PC-3 (cell line): ENCODE measurements around the gene AFF3. TPM values are rescaled to one million over a fixed set of nuclear protein-coding genes. Genes with fewer than 3 reads are reported as not detected.

Source experiments
- ATAC-seq: fragments of 200-7000 bp; cut with Tn5 transposase; 2 replicates; pipeline ENCODE4 v1.9.1; 2020; ENCODE audit warnings: mild to moderate bottlenecking, moderate library complexity
- BruUV-seq: library from RNA; stranded (reverse); fragments of 400-500 nt; replicated peaks from 2 replicates; lab custom pipeline; 2021; lab: Mats Ljungman, UMichigan
- CTCF ChIA-PET: fragments of 300-600 bp; sonication (Branson Sonifier 250); formaldehyde crosslinking; loops from one replicate; lab custom pipeline; 2022; ENCODE audit warnings: antibody characterized with exemption; lab: Charles Lee
- POLR2A ChIA-PET: fragments of 300-600 bp; sonication (Branson Sonifier 250); formaldehyde crosslinking; loops from one replicate; lab custom pipeline; 2022; ENCODE audit warnings: antibody characterized with exemption; ENCODE audit not compliant: unreplicated experiment; lab: Charles Lee
- DNase-seq: peaks from one replicate; pipeline ENCODE4 v3.0.0-alpha.2; 2015
- H2AFZ ChIP-seq: fragments of 300-600 bp; sonication (generic); 2 replicates; pipeline ENCODE4 v1.6.0; 2016; ENCODE audit warnings: antibody characterized with exemption, low read length
- H3F3A ChIP-seq: fragments of 300-600 bp; sonication (generic); one replicate; pipeline ENCODE4 v1.6.0; 2017; ENCODE audit warnings: antibody characterized with exemption, low read length, control low read depth, mild to moderate bottlenecking; ENCODE audit not compliant: unreplicated experiment
- H3K27ac ChIP-seq: fragments of 300-600 bp; sonication (generic); 2 replicates; pipeline ENCODE4 v1.5.1; 2016; ENCODE audit warnings: mild to moderate bottlenecking, low read length
- H3K27me3 ChIP-seq: fragments of 300-600 bp; sonication (generic); 2 replicates; pipeline ENCODE4 v1.6.1; 2016; ENCODE audit warnings: low read length, mixed read lengths
- H3K36me3 ChIP-seq: fragments of 300-600 bp; sonication (generic); 2 replicates; pipeline ENCODE4 v1.6.1; 2016; ENCODE audit warnings: low read depth, mixed run types, low read length, mixed read lengths
- H3K4me1 ChIP-seq: fragments of 300-600 bp; sonication (generic); 2 replicates; pipeline ENCODE4 v1.5.1; 2016; ENCODE audit warnings: low read length; ENCODE audit not compliant: insufficient read depth
- H3K4me2 ChIP-seq: fragments of 300-600 bp; sonication (generic); 2 replicates; pipeline ENCODE4 v1.6.0; 2016; ENCODE audit warnings: low read length
- H3K4me3 ChIP-seq: fragments of 300-600 bp; sonication (generic); 2 replicates; pipeline ENCODE4 v1.5.1; 2016; ENCODE audit warnings: mild to moderate bottlenecking, low read length, mixed read lengths
- H3K79me2 ChIP-seq: fragments of 300-600 bp; sonication (generic); 2 replicates; pipeline ENCODE4 v1.6.1; 2017; ENCODE audit warnings: low read length, mixed read lengths
- H3K9ac ChIP-seq: fragments of 300-600 bp; sonication (generic); 2 replicates; pipeline ENCODE4 v1.6.0; 2016; ENCODE audit warnings: mild to moderate bottlenecking, low read length
- H3K9me2 ChIP-seq: fragments of 300-600 bp; sonication (generic); replicated peaks from 2 replicates; pipeline ENCODE4 v1.6.1; 2016; ENCODE audit warnings: mixed run types, low read length, mixed read lengths
- H3K9me3 ChIP-seq: fragments of 300-600 bp; sonication (generic); 2 replicates; pipeline ENCODE4 v1.6.1; 2016; ENCODE audit warnings: low read length, mixed read lengths
- H4K20me1 ChIP-seq: fragments of 300-600 bp; sonication (generic); 2 replicates; pipeline ENCODE4 v1.6.1; 2016; ENCODE audit warnings: low read length, mixed read lengths
- EZH2 ChIP-seq: fragments of 300-600 bp; sonication (generic); IDR thresholded peaks from one replicate; pipeline ENCODE4 v1.6.1; 2017; ENCODE audit warnings: antibody characterized with exemption, mild to moderate bottlenecking, low read length; ENCODE audit not compliant: unreplicated experiment
- EZH2phosphoT487 ChIP-seq: fragments of 300-600 bp; sonication (generic); IDR thresholded peaks from 2 replicates; pipeline ENCODE4 v1.6.1; 2018; ENCODE audit warnings: mild to moderate bottlenecking, antibody characterized with exemption, low read length, borderline replicate concordance
- intact Hi-C: fragments of 100-400 bp; cut with micrococcal nuclease; formaldehyde crosslinking; loops from 2 replicates; pipeline ENCODE4 v1.9.0; 2023
- total RNA-seq: library from RNA; depleted of rRNA; stranded (reverse); fragments of >200 nt; gene quantifications from 2 replicates; pipeline ENCODE4 v1.2.3, GENCODE V29; 2014
- TF ChIP-seq, protein P1 (sequence below): fragments of 300-600 bp; sonication (generic); conservative IDR thresholded peaks from 2 replicates; pipeline ENCODE4 v1.5.1; 2017; ENCODE audit warnings: antibody characterized with exemption, low read depth, mild to moderate bottlenecking, low read length

The AFF3 gene
- total RNA-seq, 1 experiment from 2014 or later = 0.04 TPM

DNA sequence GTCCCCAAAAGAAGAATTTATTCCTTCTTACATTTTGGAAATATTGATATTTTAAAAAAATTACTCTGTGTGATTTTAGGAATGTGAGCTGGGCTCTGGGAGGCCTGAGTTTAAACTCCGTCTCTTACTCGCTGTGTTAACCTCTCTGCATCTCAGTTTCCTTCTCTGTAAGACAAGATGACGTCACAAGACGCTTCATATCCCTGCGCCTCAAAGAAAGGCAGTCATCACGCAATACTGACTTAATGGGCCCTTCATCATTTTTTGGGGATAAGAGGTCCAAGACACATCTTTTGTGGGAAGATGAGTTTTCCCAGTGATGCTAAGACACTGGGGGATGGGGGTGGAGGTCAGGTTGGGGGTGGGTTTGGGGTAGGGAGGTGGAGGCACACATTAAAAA lies 320.4 kb downstream of the AFF3 start:
- no peak for ATAC-seq
- H3K27me3 ChIP-seq = no peaks in the 10 kb centered on the region
- TF ChIP-seq EZH2phosphoT487 (no peak), EZH2 (no peak)
- TF ChIP-seq, protein P1, sequence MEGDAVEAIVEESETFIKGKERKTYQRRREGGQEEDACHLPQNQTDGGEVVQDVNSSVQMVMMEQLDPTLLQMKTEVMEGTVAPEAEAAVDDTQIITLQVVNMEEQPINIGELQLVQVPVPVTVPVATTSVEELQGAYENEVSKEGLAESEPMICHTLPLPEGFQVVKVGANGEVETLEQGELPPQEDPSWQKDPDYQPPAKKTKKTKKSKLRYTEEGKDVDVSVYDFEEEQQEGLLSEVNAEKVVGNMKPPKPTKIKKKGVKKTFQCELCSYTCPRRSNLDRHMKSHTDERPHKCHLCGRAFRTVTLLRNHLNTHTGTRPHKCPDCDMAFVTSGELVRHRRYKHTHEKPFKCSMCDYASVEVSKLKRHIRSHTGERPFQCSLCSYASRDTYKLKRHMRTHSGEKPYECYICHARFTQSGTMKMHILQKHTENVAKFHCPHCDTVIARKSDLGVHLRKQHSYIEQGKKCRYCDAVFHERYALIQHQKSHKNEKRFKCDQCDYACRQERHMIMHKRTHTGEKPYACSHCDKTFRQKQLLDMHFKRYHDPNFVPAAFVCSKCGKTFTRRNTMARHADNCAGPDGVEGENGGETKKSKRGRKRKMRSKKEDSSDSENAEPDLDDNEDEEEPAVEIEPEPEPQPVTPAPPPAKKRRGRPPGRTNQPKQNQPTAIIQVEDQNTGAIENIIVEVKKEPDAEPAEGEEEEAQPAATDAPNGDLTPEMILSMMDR = no peak
- H3K4me3 ChIP-seq = no peak overlapping the region
- H4K20me1 ChIP-seq = no peaks in the 10 kb centered on the region
- H3K79me2 ChIP-seq = no peaks in the 10 kb centered on the region
- H3K9ac ChIP-seq = no peak overlapping the region
- H2AFZ ChIP-seq = peak overlapping the region; percentile 17; the same call in 1 of the 2 replicates
- POLR2A ChIA-PET = no interaction called here
- no peaks in the 10 kb centered on the region for H3K36me3 ChIP-seq
- intact Hi-C loops = loop anchor here (1.0 to 5.0 kb wide), 4 partner anchors 60 to 263 kb away; no protein-coding TSS in a partner anchor
- no peaks in the 10 kb centered on the region for H3K9me3 ChIP-seq
- CTCF ChIA-PET = no interaction called here
- no peak overlapping the region for H3K4me2 ChIP-seq
- BruUV-seq = no TSS peak
- no peaks in the 10 kb centered on the region for H3F3A ChIP-seq
- no peaks in the 10 kb centered on the region for H3K9me2 ChIP-seq
- H3K4me1 ChIP-seq = peaks cover 7% of the 10 kb centered on the region; the same call in 1 of the 2 replicates
- DNase-seq = no peak
- no peak overlapping the region for H3K27ac ChIP-seq

GRCh38 chr2:99821572-99821971 lies 320.8 kb downstream of the AFF3 start:
- POLR2A ChIA-PET = no interaction called here
- DNase-seq (peak; percentile 72), ATAC-seq (peak; percentile 70)
- Histone ChIP-seq H4K20me1 (no peaks in the 10 kb centered on the region), H3K4me1 (peaks cover 7% of the 10 kb centered on the region; the same call in 1 of the 2 replicates), H3K27me3 (no peaks in the 10 kb centered on the region), H3K27ac (no peak overlapping the region), H3K4me3 (no peak overlapping the region), H3K36me3 (no peaks in the 10 kb centered on the region), H3K9ac (no peak overlapping the region), H2AFZ (peak overlapping the region; percentile 17; the same call in 1 of the 2 replicates), H3F3A (no peaks in the 10 kb centered on the region), H3K79me2 (no peaks in the 10 kb centered on the region), H3K9me2 (no peaks in the 10 kb centered on the region), H3K9me3 (no peaks in the 10 kb centered on the region), H3K4me2 (no peak overlapping the region)
- BruUV-seq = no TSS peak
- CTCF ChIA-PET = no interaction called here
- intact Hi-C loops = loop anchor here (1.0 to 5.0 kb wide), 4 partner anchors 61 to 262 kb away; no protein-coding TSS in a partner anchor
- TF ChIP-seq EZH2phosphoT487 (no peak), EZH2 (no peak)
- TF ChIP-seq, protein P1 = no peak

DNA sequence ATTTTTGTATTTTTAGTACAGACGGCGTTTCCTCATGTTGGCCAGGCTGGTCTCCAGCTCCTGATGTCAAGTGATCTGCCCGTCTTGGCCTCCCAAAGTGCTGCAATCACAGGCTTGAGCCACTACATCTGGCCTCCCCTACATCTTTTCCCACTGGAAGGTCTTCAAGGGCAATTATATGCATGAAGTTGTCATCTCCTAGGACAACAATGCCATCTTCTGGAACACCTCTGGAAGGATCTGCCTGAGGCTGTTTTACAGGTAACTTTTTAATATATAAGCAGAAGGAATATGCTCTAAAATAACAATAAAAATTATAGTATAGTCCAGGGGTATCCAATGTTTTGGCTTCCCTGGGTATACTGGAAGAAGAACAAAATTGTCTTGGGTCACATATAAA lies 321.4 kb downstream of the AFF3 start:
- H3K4me1 ChIP-seq = peaks cover 7% of the 10 kb centered on the region; the same call in 1 of the 2 replicates
- H3F3A ChIP-seq = no peaks in the 10 kb centered on the region
- H3K9ac ChIP-seq = no peak overlapping the region
- no TSS peak for BruUV-seq
- no peaks in the 10 kb centered on the region for H3K27me3 ChIP-seq
- H3K4me2 ChIP-seq = no peak overlapping the region
- intact Hi-C loops = loop anchor here (1.0 to 5.0 kb wide), 4 partner anchors 61 to 262 kb away; no protein-coding TSS in a partner anchor
- POLR2A ChIA-PET = no interaction called here
- TF ChIP-seq EZH2phosphoT487 (no peak), EZH2 (no peak)
- TF ChIP-seq, protein P1 = peak; percentile 35
- peak; percentile 42 for DNase-seq
- no peaks in the 10 kb centered on the region for H3K9me2 ChIP-seq
- no peak overlapping the region for H3K27ac ChIP-seq
- H4K20me1 ChIP-seq = no peaks in the 10 kb centered on the region
- no peak overlapping the region for H2AFZ ChIP-seq
- no peaks in the 10 kb centered on the region for H3K9me3 ChIP-seq
- H3K79me2 ChIP-seq = no peaks in the 10 kb centered on the region
- H3K4me3 ChIP-seq = no peak overlapping the region
- ATAC-seq = peak; percentile 69
- no peaks in the 10 kb centered on the region for H3K36me3 ChIP-seq
- CTCF ChIA-PET = no interaction called here
